Measurements from ENCODE around the gene PADI1. TPM values are rescaled to one million over a fixed set of nuclear protein-coding genes. Genes with fewer than 3 reads are reported as not detected.

PADI1 gene
- total RNA-seq, 1 experiment from 2014 or later: 0.37 TPM

- no peaks in the 10 kb centered on the region for H3K9me2 ChIP-seq (ENCODE audit: insufficient read depth)
- peaks cover 20 to 23% of the 10 kb centered on the region in 2 experiments for H3K4me1 ChIP-seq (ENCODE audit: control insufficient read depth in 1 of 2, insufficient read depth in 2 of 2, low read length in 2 of 2)
- peaks cover 6% of the 10 kb centered on the region for H3K27me3 ChIP-seq (ENCODE audit: insufficient read depth, low read length)
- DNase-seq (ENCODE audit: low read depth, low spot score): no peak
- H3K27ac ChIP-seq (ENCODE audit: low read depth, low read length): no peak overlapping the region
- peak overlapping the region; percentile 38; the same call in 1 of the 2 replicates for H3K9ac ChIP-seq (ENCODE audit: low read length)
- no peak overlapping the region for H3K4me3 ChIP-seq (replicated peaks in 1 of 2; ENCODE audit: low read depth in 1 of 2, low read length in 2 of 2)
- RAD21 ChIA-PET (ENCODE audit: low non-redundant PET in 1 of 2, low total read pairs in 2 of 2, uncharacterized antibody in 2 of 2, unreplicated experiment in 2 of 2): interaction anchor here in 1 of 2 experiments (0.9 to 1.1 kb wide), 2 partner anchors 10 to 130 kb away, joined by 3 to 4 read pairs; partner anchors contain the start of gene PADI3
- POLR2A ChIA-PET: interaction anchor here (2.2 kb wide), 1 partner anchor 10 kb away, joined by 8 read pairs; the partner anchor contains the start of gene PADI3
- peak overlapping the region; percentile 87 for H3K4me2 ChIP-seq (ENCODE audit: low read length)
- no peak for ATAC-seq
- H2AFZ ChIP-seq (ENCODE audit: low read depth, low read length, poor library complexity, severe bottlenecking): peak overlapping the region; percentile 98
- TF ChIP-seq TCF7L2 (IDR thresholded peaks at IDR 0.05; ENCODE audit: borderline replicate concordance, extremely low read depth, insufficient read depth, insufficient read length) (no peak), RAD21 (IDR thresholded peaks at IDR 0.05; ENCODE audit: low read depth) (no peak), FOSL1 (IDR thresholded peaks at IDR 0.05; ENCODE audit: low read depth) (no peak), SP1 (IDR thresholded peaks at IDR 0.05; ENCODE audit: low read depth) (no peak), ELF1 (IDR thresholded peaks at IDR 0.05; ENCODE audit: borderline replicate concordance, low read depth) (no peak), JUND (IDR thresholded peaks at IDR 0.05) (no peak), ZBTB33 (IDR thresholded peaks at IDR 0.05; ENCODE audit: extremely low read depth, insufficient replicate concordance, low read length) (no peak), CEBPB (IDR thresholded peaks at IDR 0.05; ENCODE audit: low read depth) (no peak), EZH2 (IDR thresholded peaks at IDR 0.05) (no peak), POLR2AphosphoS5 (IDR thresholded peaks at IDR 0.05; ENCODE audit: low read depth, low read length) (no peak), CTCF (IDR thresholded peaks at IDR 0.05 in 2 of 3, conservative IDR thresholded peaks at IDR 0.05 in 1 of 3; ENCODE audit: borderline replicate concordance in 1 of 3, insufficient read depth in 1 of 3, low read depth in 2 of 3, low read length in 2 of 3) (no peak), REST (IDR thresholded peaks at IDR 0.05; ENCODE audit: low read depth) (no peak), SRF (IDR thresholded peaks at IDR 0.05; ENCODE audit: low read depth) (no peak)
- H3K36me3 ChIP-seq (ENCODE audit: control insufficient read depth in 1 of 2, insufficient read depth in 2 of 2, low read length in 2 of 2): no peaks in the 10 kb centered on the region
- BruUV-seq (replicated peaks): no TSS peak
- no peaks in the 10 kb centered on the region for H3K9me3 ChIP-seq (ENCODE audit: control insufficient read depth in 1 of 2, insufficient read depth in 1 of 2, low read depth in 1 of 2, low read length in 2 of 2)
- no peaks in the 10 kb centered on the region for H4K20me1 ChIP-seq (ENCODE audit: insufficient read depth)
- intact Hi-C loops (cut with micrococcal nuclease): no loop called here
- H3K79me2 ChIP-seq (ENCODE audit: insufficient read depth, low read length): no peaks in the 10 kb centered on the region
- CTCF ChIA-PET: interaction anchor here (0.8 to 1.5 kb wide), 5 partner anchors 9 to 77 kb away, joined by 3 to 6 read pairs (median 4); no protein-coding TSS in a partner anchor
Observed at GRCh38 chr1:17258758-17259130, 53.8 kb downstream of the PADI1 start.
